K562 (cell line): ENCODE results near the gene PSAP. TPM values are rescaled to one million over a fixed set of nuclear protein-coding genes. Genes with fewer than 3 reads are reported as not detected.

Experiments used
- CBFB ChIP-seq: sonication (generic); formaldehyde crosslinking; IDR thresholded peaks from 2 replicates; pipeline ENCODE4 v1.4.0; 2020; ENCODE audit warnings: mild to moderate bottlenecking, missing genetic modification reagents
- CC2D1A ChIP-seq: fragments of 450-650 bp; IDR thresholded peaks from 2 replicates; pipeline ENCODE4 v1.6.1; 2017; ENCODE audit warnings: mild to moderate bottlenecking
- CTBP1 ChIP-seq: fragments of 450-650 bp; IDR thresholded peaks from 2 replicates; pipeline ENCODE4 v1.6.1; 2016; ENCODE audit warnings: borderline replicate concordance
- ETV1 ChIP-seq: fragments of 450-650 bp; conservative IDR thresholded peaks from 2 replicates; pipeline ENCODE4 v1.6.1; 2016; ENCODE audit warnings: missing genetic modification characterization, control low read depth, low read depth, missing compliant biosample characterization
- ETV5 ChIP-seq: sonication (generic); formaldehyde crosslinking; IDR thresholded peaks from 2 replicates; pipeline ENCODE4 v1.4.0; 2020; ENCODE audit warnings: low read depth, mild to moderate bottlenecking, missing genetic modification reagents
- ETV6 ChIP-seq, 3 experiments: fragments of 150-350 bp in 1 of 3; sonication (generic) in 1 of 3; formaldehyde crosslinking in 1 of 3; IDR thresholded peaks; 2 replicates each; pipeline versions ENCODE4 v1.6.1 to v1.8.0; 2014 to 2022; ENCODE audit warnings: borderline replicate concordance in 2 of 3, low read depth in 2 of 3, antibody characterized with exemption in 1 of 3, low read length in 1 of 3, mild to moderate bottlenecking in 1 of 3, missing genetic modification reagents in 1 of 3
- GTF2F1 ChIP-seq: IDR thresholded peaks from 2 replicates; pipeline ENCODE4 v1.6.1; 2011; ENCODE audit warnings: low read depth, low read length, improper control_type of control experiment
- HSF4 ChIP-seq: fragments of 250-450 bp; sonication (Bioruptor Pico); IDR thresholded peaks from 2 replicates; pipeline ENCODE4 v2.1.2; 2022; ENCODE audit warnings: mild to moderate bottlenecking, moderate library complexity, borderline replicate concordance
- IFI16 ChIP-seq: fragments of 250-450 bp; sonication (Bioruptor Pico); IDR thresholded peaks from 2 replicates; pipeline ENCODE4 v2.1.2; 2022; ENCODE audit warnings: mild to moderate bottlenecking, inconsistent platforms
- ILF3 ChIP-seq: fragments of 450-650 bp; IDR thresholded peaks from 2 replicates; pipeline ENCODE4 v1.6.1; 2018; ENCODE audit warnings: antibody characterized with exemption, mild to moderate bottlenecking, moderate library complexity, borderline replicate concordance
- NFATC3 ChIP-seq: fragments of 450-650 bp; IDR thresholded peaks from 2 replicates; pipeline ENCODE4 v1.6.1; 2017; ENCODE audit warnings: mild to moderate bottlenecking
- NFE2L1 ChIP-seq: fragments of 450-650 bp; IDR thresholded peaks from 2 replicates; pipeline ENCODE4 v1.6.1; 2016; ENCODE audit warnings: missing genetic modification characterization, low read depth, mild to moderate bottlenecking, missing compliant biosample characterization, moderate library complexity, borderline replicate concordance
- TCF3 ChIP-seq: sonication (generic); formaldehyde crosslinking; IDR thresholded peaks from 2 replicates; pipeline ENCODE4 v1.4.0; 2020; ENCODE audit warnings: mild to moderate bottlenecking, missing genetic modification reagents
- TEAD4 ChIP-seq, 2 experiments: sonication (generic) in 1 of 2; formaldehyde crosslinking in 1 of 2; IDR thresholded peaks; 2 replicates each; pipeline versions ENCODE4 v1.6.1 to v1.8.0; 2012 to 2022; ENCODE audit warnings: borderline replicate concordance in 1 of 2, inconsistent platforms in 1 of 2, low read length in 1 of 2, mild to moderate bottlenecking in 1 of 2, missing genetic modification reagents in 1 of 2
- XRCC3 ChIP-seq: fragments of 450-650 bp; IDR thresholded peaks from 2 replicates; pipeline ENCODE4 v1.6.1; 2017; ENCODE audit warnings: mild to moderate bottlenecking, moderate library complexity
- YY1 ChIP-seq, 3 experiments: IDR thresholded peaks; 2 replicates each; pipeline ENCODE4 v1.6.1; 2011; ENCODE audit warnings: low read length in 2 of 3, mild to moderate bottlenecking in 2 of 3, moderate library complexity in 2 of 3, borderline replicate concordance in 1 of 3, control low read depth in 1 of 3, low read depth in 1 of 3; ENCODE audit not compliant: insufficient read depth in 3 of 3, insufficient replicate concordance in 2 of 3, control insufficient read depth in 1 of 3, insufficient read length in 1 of 3; ENCODE audit errors: extremely low read depth in 1 of 3
- ZFX ChIP-seq: sonication (generic); formaldehyde crosslinking; IDR thresholded peaks from 2 replicates; pipeline ENCODE4 v1.8.0; 2022; ENCODE audit warnings: mild to moderate bottlenecking, missing genetic modification reagents, moderate library complexity
- ZNF217 ChIP-seq: sonication (generic); formaldehyde crosslinking; IDR thresholded peaks from 2 replicates; pipeline ENCODE4 v1.8.0; 2022; ENCODE audit warnings: mild to moderate bottlenecking, missing genetic modification reagents
- ZNF311 ChIP-seq: fragments of 250-450 bp; sonication (Bioruptor Pico); IDR thresholded peaks from 2 replicates; pipeline ENCODE4 v1.4.0; 2020; ENCODE audit warnings: mild to moderate bottlenecking, moderate library complexity
- ZNF644 ChIP-seq: fragments of 200-800 bp; sonication (Bioruptor generic); IDR thresholded peaks from 2 replicates; pipeline ENCODE4 v1.6.1; 2016; ENCODE audit warnings: low read depth, missing genetic modification characterization, missing compliant biosample characterization
- polyA plus RNA-seq, 8 experiments: library from polyadenylated mRNA; depleted of rRNA in 4 of 8; stranded (reverse) in 5 of 8; unstranded in 3 of 8; fragments of >200 nt; fragmentation: Nextera tagmentation in 2 of 8; fragmentation: Illumina TruSeq in 1 of 8; extraction: Ambion mirVana in 2 of 8; extraction: Trizol in 1 of 8; gene quantifications; 2 replicates each; pipeline versions ENCODE4 v1.2.1 to v1.2.3, GENCODE V29; 2011 to 2014; ENCODE audit warnings: inconsistent platforms in 1 of 8, missing spikeins in 1 of 8
- total RNA-seq, 7 experiments: library from RNA; depleted of rRNA in 6 of 7; stranded (reverse); fragments of >200 nt in 6 of 7; fragmentation: Illumina TruSeq in 2 of 7; extraction: Trizol in 2 of 7; gene quantifications; 2 replicates each; pipeline versions ENCODE4 v1.2.1 to v1.2.3, GENCODE V29; 2011 to 2021; ENCODE audit warnings: low replicate concordance in 1 of 7
- TF ChIP-seq, protein P1 (sequence below): fragments of 450-650 bp; IDR thresholded peaks from 2 replicates; pipeline ENCODE4 v1.6.1; 2016
- TF ChIP-seq, protein P2 (sequence below): fragments of 450-650 bp; formaldehyde crosslinking; IDR thresholded peaks from 2 replicates; pipeline ENCODE4 v1.4.0; 2020; ENCODE audit warnings: mild to moderate bottlenecking
- TF ChIP-seq, protein P3 (sequence below): fragments of 450-650 bp; formaldehyde crosslinking; IDR thresholded peaks from 2 replicates; pipeline ENCODE4 v1.4.0; 2022; ENCODE audit warnings: missing genetic modification characterization
- TF ChIP-seq, protein P4 (sequence below): fragments of 250-450 bp; sonication (Bioruptor Pico); IDR thresholded peaks from 2 replicates; pipeline ENCODE4 v1.8.0; 2021; ENCODE audit warnings: moderate library complexity, mild to moderate bottlenecking, inconsistent platforms

Gene PSAP
- total and polyA plus RNA-seq, 9 of the 15 experiments (the other 6 are each of a cell fraction or from before 2014, with no cell fraction given), result 245 to 700 (median 429) TPM

DNA sequence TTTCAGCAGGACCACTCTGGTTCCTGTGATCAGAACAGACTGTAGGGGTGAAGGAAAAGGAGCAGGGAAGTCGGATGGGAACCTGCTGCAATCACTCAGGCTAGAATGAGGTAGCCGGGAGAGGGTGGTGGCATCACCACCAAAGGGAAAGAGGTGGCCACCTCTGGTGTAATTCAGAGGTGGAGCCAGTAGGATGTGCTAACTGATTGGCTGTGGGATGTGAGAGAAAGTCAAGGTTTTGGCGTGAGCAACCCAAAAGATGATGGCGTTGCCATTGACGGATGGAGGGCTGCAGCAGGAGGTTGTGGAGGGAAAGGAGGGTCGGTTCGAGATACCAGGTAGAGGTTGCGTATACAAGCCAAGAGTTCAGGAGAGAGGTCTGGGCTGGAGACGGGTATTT lies 70.3 kb downstream of the PSAP start (continued):
- TF ChIP-seq, protein P1, sequence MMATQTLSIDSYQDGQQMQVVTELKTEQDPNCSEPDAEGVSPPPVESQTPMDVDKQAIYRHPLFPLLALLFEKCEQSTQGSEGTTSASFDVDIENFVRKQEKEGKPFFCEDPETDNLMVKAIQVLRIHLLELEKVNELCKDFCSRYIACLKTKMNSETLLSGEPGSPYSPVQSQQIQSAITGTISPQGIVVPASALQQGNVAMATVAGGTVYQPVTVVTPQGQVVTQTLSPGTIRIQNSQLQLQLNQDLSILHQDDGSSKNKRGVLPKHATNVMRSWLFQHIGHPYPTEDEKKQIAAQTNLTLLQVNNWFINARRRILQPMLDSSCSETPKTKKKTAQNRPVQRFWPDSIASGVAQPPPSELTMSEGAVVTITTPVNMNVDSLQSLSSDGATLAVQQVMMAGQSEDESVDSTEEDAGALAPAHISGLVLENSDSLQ, result no peak
- TF ChIP-seq ZNF644 (tag) (no peak), ETV5 (CRISPR knock-in tag) (no peak), NFE2L1 (tag) (no peak), ETV1 (tag) (no peak), ZNF217 (no peak), XRCC3 (no peak), CBFB (no peak), HSF4 (CRISPR knock-in tag) (no peak), TCF3 (CRISPR knock-in tag) (no peak), ZNF311 (CRISPR knock-in tag) (no peak), ETV6 (IDR thresholded peaks at IDR 0.05; ENCODE audit: borderline replicate concordance in 1 of 2, low read depth in 2 of 2, low read length in 1 of 2) (no peak), ETV6 (CRISPR knock-in tag; IDR thresholded peaks at IDR 0.05; ENCODE audit: borderline replicate concordance) (no peak), ILF3 (no peak), IFI16 (CRISPR knock-in tag) (no peak), CTBP1 (peak; percentile 37; the same call in 1 of the 2 replicates), TEAD4 (IDR thresholded peaks at IDR 0.05; ENCODE audit: low read length) (no peak), TEAD4 (CRISPR knock-in tag; IDR thresholded peaks at IDR 0.05; ENCODE audit: borderline replicate concordance) (no peak), ZFX (CRISPR knock-in tag) (no peak), NFATC3 (no peak), YY1 (IDR thresholded peaks at IDR 0.05; ENCODE audit: borderline replicate concordance in 1 of 3, control insufficient read depth in 1 of 3, extremely low read depth in 1 of 3, insufficient read depth in 3 of 3, insufficient read length in 1 of 3, insufficient replicate concordance in 2 of 3, low read depth in 1 of 3, low read length in 2 of 3) (no peak), CC2D1A (peak; percentile 66; the same call in 1 of the 2 replicates), GTF2F1 (no peak)
- TF ChIP-seq, protein P2, sequence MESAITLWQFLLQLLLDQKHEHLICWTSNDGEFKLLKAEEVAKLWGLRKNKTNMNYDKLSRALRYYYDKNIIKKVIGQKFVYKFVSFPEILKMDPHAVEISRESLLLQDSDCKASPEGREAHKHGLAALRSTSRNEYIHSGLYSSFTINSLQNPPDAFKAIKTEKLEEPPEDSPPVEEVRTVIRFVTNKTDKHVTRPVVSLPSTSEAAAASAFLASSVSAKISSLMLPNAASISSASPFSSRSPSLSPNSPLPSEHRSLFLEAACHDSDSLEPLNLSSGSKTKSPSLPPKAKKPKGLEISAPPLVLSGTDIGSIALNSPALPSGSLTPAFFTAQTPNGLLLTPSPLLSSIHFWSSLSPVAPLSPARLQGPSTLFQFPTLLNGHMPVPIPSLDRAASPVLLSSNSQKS (CRISPR knock-in tag), result no peak
- TF ChIP-seq, protein P3, sequence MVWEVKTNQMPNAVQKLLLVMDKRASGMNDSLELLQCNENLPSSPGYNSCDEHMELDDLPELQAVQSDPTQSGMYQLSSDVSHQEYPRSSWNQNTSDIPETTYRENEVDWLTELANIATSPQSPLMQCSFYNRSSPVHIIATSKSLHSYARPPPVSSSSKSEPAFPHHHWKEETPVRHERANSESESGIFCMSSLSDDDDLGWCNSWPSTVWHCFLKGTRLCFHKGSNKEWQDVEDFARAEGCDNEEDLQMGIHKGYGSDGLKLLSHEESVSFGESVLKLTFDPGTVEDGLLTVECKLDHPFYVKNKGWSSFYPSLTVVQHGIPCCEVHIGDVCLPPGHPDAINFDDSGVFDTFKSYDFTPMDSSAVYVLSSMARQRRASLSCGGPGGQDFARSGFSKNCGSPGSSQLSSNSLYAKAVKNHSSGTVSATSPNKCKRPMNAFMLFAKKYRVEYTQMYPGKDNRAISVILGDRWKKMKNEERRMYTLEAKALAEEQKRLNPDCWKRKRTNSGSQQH (CRISPR knock-in tag), result no peak
- TF ChIP-seq, protein P4, sequence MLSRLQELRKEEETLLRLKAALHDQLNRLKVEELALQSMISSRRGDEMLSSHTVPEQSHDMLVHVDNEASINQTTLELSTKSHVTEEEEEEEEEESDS (CRISPR knock-in tag), result no peak
